H1 (cell line): ENCODE measurements around the gene SELENOV. TPM values are rescaled to one million over a fixed set of nuclear protein-coding genes. Genes with fewer than 3 reads are reported as not detected.
A peak's percentile ranks its signal among the peaks of the same experiment; 100 is the strongest.

Source experiments
- CTCF ChIA-PET: fragments of 300-600 bp; sonication (Branson Sonifier 250); formaldehyde crosslinking; loops from one replicate; lab custom pipeline; 2021; ENCODE audit not compliant: partially characterized antibody; lab: Charles Lee
- POLR2A ChIA-PET: fragments of 300-600 bp; sonication (Branson Sonifier 250); formaldehyde crosslinking; loops from one replicate; lab custom pipeline; 2021; ENCODE audit warnings: inconsistent platforms; ENCODE audit not compliant: partially characterized antibody; lab: Charles Lee
- DNase-seq, 2 experiments: peaks; one replicate each; pipeline versions ENCODE4 v3.0.0 to v3.0.0-alpha.2; 2010 to 2022; ENCODE audit warnings: low spot score in 2 of 2, low read depth in 1 of 2, mixed read lengths in 1 of 2
- FAIRE-seq: peaks from 2 replicates; lab custom pipeline; 2011; peaks lifted over from hg19 to GRCh38; lab: Jason Lieb, UNC
- H2AFZ ChIP-seq: 2 replicates; pipeline ENCODE4 v1.8.1; 2012; ENCODE audit warnings: low read length, inconsistent platforms
- H2AK5ac ChIP-seq: 2 replicates; pipeline ENCODE4 v1.6.1; 2013; ENCODE audit warnings: low read depth, low read length
- H2BK120ac ChIP-seq: replicated peaks from 2 replicates; pipeline ENCODE3; 2013; ENCODE audit warnings: low read depth, low read length, inconsistent platforms
- H2BK12ac ChIP-seq: 2 replicates; pipeline ENCODE4 v1.6.1; 2013; ENCODE audit warnings: low read depth, low read length
- H2BK15ac ChIP-seq: 2 replicates; pipeline ENCODE4 v1.6.1; 2013; ENCODE audit warnings: low read length
- H2BK20ac ChIP-seq: 2 replicates; pipeline ENCODE4 v1.6.1; 2013; ENCODE audit warnings: low read length
- H2BK5ac ChIP-seq: 2 replicates; pipeline ENCODE4 v1.6.1; 2013; ENCODE audit warnings: low read depth, low read length
- H3K14ac ChIP-seq: 2 replicates; pipeline ENCODE4 v1.6.1; 2013; ENCODE audit warnings: inconsistent platforms; ENCODE audit not compliant: insufficient read length
- H3K18ac ChIP-seq: 2 replicates; pipeline ENCODE4 v1.6.1; 2013; ENCODE audit warnings: low read length; ENCODE audit errors: extremely low read depth
- H3K23ac ChIP-seq: 2 replicates; pipeline ENCODE4 v1.6.1; 2013; ENCODE audit warnings: inconsistent platforms; ENCODE audit not compliant: insufficient read length
- H3K23me2 ChIP-seq: 2 replicates; pipeline ENCODE4 v1.6.1; 2013; ENCODE audit warnings: low read depth, low read length
- H3K27ac ChIP-seq: 2 replicates; pipeline ENCODE4 v1.6.1; 2011; ENCODE audit warnings: low read depth, low read length, inconsistent platforms
- H3K27me3 ChIP-seq, 4 experiments: replicated peaks in 1 of 4; 1 replicate in 1 of 4; 2 replicates in 3 of 4; pipeline versions ENCODE4 v1.6.1 to v1.8.1; 2011 to 2013; ENCODE audit warnings: low read length in 3 of 4, mild to moderate bottlenecking in 3 of 4, inconsistent platforms in 2 of 4, mixed read lengths in 2 of 4, moderate library complexity in 1 of 4; ENCODE audit not compliant: control insufficient read depth in 3 of 4, insufficient read depth in 3 of 4; ENCODE audit errors: extremely low read depth in 1 of 4
- H3K36me3 ChIP-seq, 4 experiments: 2 replicates each; pipeline versions ENCODE4 v1.6.1 to v1.8.1; 2011 to 2013; ENCODE audit warnings: mild to moderate bottlenecking in 4 of 4, low read length in 3 of 4, moderate library complexity in 2 of 4, control low read depth in 1 of 4, inconsistent platforms in 1 of 4; ENCODE audit not compliant: insufficient read depth in 4 of 4, control insufficient read depth in 2 of 4
- H3K4ac ChIP-seq: replicated peaks from 2 replicates; pipeline ENCODE3; 2013; ENCODE audit warnings: low read length, low read depth, mixed read lengths, inconsistent platforms; ENCODE audit not compliant: insufficient read length
- H3K4me1 ChIP-seq, 4 experiments: replicated peaks in 1 of 4; 1 replicate in 1 of 4; 2 replicates in 3 of 4; pipeline versions ENCODE4 v1.6.1 to v1.8.1; 2011 to 2013; ENCODE audit warnings: low read length in 3 of 4, inconsistent platforms in 2 of 4, mixed read lengths in 1 of 4; ENCODE audit not compliant: insufficient read depth in 4 of 4, control insufficient read depth in 3 of 4
- H3K4me2 ChIP-seq, 2 experiments: 2 replicates each; pipeline versions ENCODE4 v1.6.1 to v1.8.1; 2011 to 2013; ENCODE audit warnings: low read depth in 2 of 2, low read length in 2 of 2, control low read depth in 1 of 2, inconsistent platforms in 1 of 2, mild to moderate bottlenecking in 1 of 2; ENCODE audit not compliant: insufficient read depth in 1 of 2
- H3K4me3 ChIP-seq, 4 experiments: fragments of 200-600, 300-600 bp in 1 of 4; sonication (generic), shearing (Covaris generic), sonication (Bioruptor Twin) in 1 of 4; 2 replicates each; pipeline versions ENCODE4 v1.5.1 to v1.8.1; 2011 to 2016; ENCODE audit warnings: low read length in 4 of 4, low read depth in 3 of 4, control low read depth in 2 of 4, inconsistent platforms in 2 of 4, mild to moderate bottlenecking in 2 of 4, mixed read lengths in 1 of 4, moderate library complexity in 1 of 4; ENCODE audit not compliant: insufficient read depth in 2 of 4; ENCODE audit errors: extremely low read depth in 1 of 4
- H3K56ac ChIP-seq: replicated peaks from 2 replicates; pipeline ENCODE3; 2013; ENCODE audit warnings: low read depth, mild to moderate bottlenecking, mixed read lengths, low read length, inconsistent platforms; ENCODE audit not compliant: insufficient read length
- H3K79me1 ChIP-seq: 2 replicates; pipeline ENCODE4 v1.6.1; 2013; ENCODE audit warnings: low read depth, low read length, control low read depth
- H3K79me2 ChIP-seq, 2 experiments: 2 replicates each; pipeline versions ENCODE4 v1.6.1 to v1.8.1; 2012 to 2013; ENCODE audit warnings: low read length in 2 of 2, mild to moderate bottlenecking in 2 of 2, inconsistent platforms in 1 of 2; ENCODE audit not compliant: insufficient read depth in 2 of 2, control insufficient read depth in 1 of 2
- H3K9ac ChIP-seq, 4 experiments: replicated peaks in 1 of 4; 1 replicate in 1 of 4; 2 replicates in 3 of 4; pipeline versions ENCODE4 v1.6.1 to v1.8.1; 2011 to 2013; ENCODE audit warnings: low read depth in 3 of 4, low read length in 3 of 4, control low read depth in 2 of 4, mild to moderate bottlenecking in 2 of 4, moderate library complexity in 2 of 4, inconsistent platforms in 1 of 4; ENCODE audit errors: extremely low read depth in 1 of 4
- H3K9me3 ChIP-seq, 2 experiments: 2 replicates each; pipeline versions ENCODE4 v1.6.1 to v1.8.1; 2012 to 2013; ENCODE audit warnings: mild to moderate bottlenecking in 2 of 2, moderate library complexity in 2 of 2, control low read depth in 1 of 2, inconsistent platforms in 1 of 2, low read depth in 1 of 2, low read length in 1 of 2, mixed read lengths in 1 of 2; ENCODE audit not compliant: insufficient read depth in 2 of 2
- H4K20me1 ChIP-seq, 2 experiments: replicated peaks in 1 of 2; 2 replicates each; pipeline versions ENCODE3 to v1.8.1; 2011 to 2013; ENCODE audit warnings: inconsistent platforms in 2 of 2, low read length in 2 of 2, mild to moderate bottlenecking in 1 of 2; ENCODE audit not compliant: insufficient read depth in 2 of 2, control insufficient read depth in 1 of 2
- H4K5ac ChIP-seq: 2 replicates; pipeline ENCODE4 v1.6.1; 2013; ENCODE audit warnings: low read length, low read depth, mixed read lengths, inconsistent platforms; ENCODE audit not compliant: insufficient read length
- H4K8ac ChIP-seq: 2 replicates; pipeline ENCODE4 v1.8.0; 2013; ENCODE audit warnings: mild to moderate bottlenecking, moderate library complexity, low read length, inconsistent platforms; ENCODE audit not compliant: insufficient read depth; ENCODE audit errors: extremely low read depth
- H4K91ac ChIP-seq: replicated peaks from 2 replicates; pipeline ENCODE3; 2013; ENCODE audit warnings: low read length, mixed read lengths, inconsistent platforms; ENCODE audit not compliant: insufficient read length
- BACH1 ChIP-seq: IDR thresholded peaks from 2 replicates; pipeline ENCODE4 v1.6.1; 2012; ENCODE audit warnings: low read length, improper control_type of control experiment
- CEBPB ChIP-seq: IDR thresholded peaks from 2 replicates; pipeline ENCODE4 v1.6.1; 2012; ENCODE audit warnings: low read depth, low read length
- JUN ChIP-seq: IDR thresholded peaks from 2 replicates; pipeline ENCODE4 v1.6.1; 2011; ENCODE audit warnings: low read depth, mild to moderate bottlenecking, improper control_type of control experiment, low read length
- POLR2A ChIP-seq, 2 experiments: IDR thresholded peaks; 1 replicate in 1 of 2; 2 replicates in 1 of 2; pipeline ENCODE4 v1.6.1; 2011; ENCODE audit warnings: low read depth in 2 of 2, low read length in 2 of 2, mild to moderate bottlenecking in 2 of 2; ENCODE audit errors: control extremely low read depth in 1 of 2
- POU5F1 ChIP-seq: IDR thresholded peaks from 2 replicates; pipeline ENCODE4 v1.6.1; 2011; ENCODE audit warnings: low read depth, mild to moderate bottlenecking, low read length, moderate library complexity
- ZNF274 ChIP-seq: IDR thresholded peaks from 2 replicates; pipeline ENCODE4 v1.7.0; 2012; ENCODE audit warnings: low read length, borderline replicate concordance; ENCODE audit errors: extremely low read depth
- WGBS, 2 experiments: shearing (Covaris generic) in 1 of 2; methylation state at CpG; one replicate each; pipeline versions ENCODE4 v1.1.6 to v1.1.7; 2013 to 2015; ENCODE audit warnings: low lambda C conversion rate in 2 of 2, mixed read lengths in 2 of 2, inconsistent platforms in 1 of 2, low coverage in 1 of 2, missing lambda C conversion rate in 1 of 2; ENCODE audit not compliant: insufficient replicate concordance in 2 of 2, insufficient coverage in 1 of 2, insufficient read length in 1 of 2; ENCODE audit errors: extremely low coverage in 1 of 2, missing lambda C conversion rate in 1 of 2; 5-methylcytosine and 5-hydroxymethylcytosine counted together
- polyA plus RNA-seq, 7 experiments: library from polyadenylated mRNA; depleted of rRNA in 3 of 7; stranded (reverse) in 5 of 7; unstranded in 2 of 7; fragments of >200 nt in 5 of 7; fragments of 200-250 nt in 2 of 7; gene quantifications; 1 replicate in 5 of 7; 2 replicates in 1 of 7; 4 replicates in 1 of 7; pipeline versions ENCODE4 v1.2.1 to v1.2.3, GENCODE V29; 2011 to 2013; ENCODE audit warnings: missing spikeins in 2 of 7, mixed read lengths in 2 of 7
- total RNA-seq: library from RNA; stranded (reverse); fragmentation: NEBNext Ultra II Directional; extraction: Animal tissue kit (Norgen Biotek cat#: 25700); gene quantifications from 2 replicates; pipeline ENCODE4 v1.2.1, GENCODE V29; 2021

SELENOV gene
- total and polyA plus RNA-seq, 2 of the 8 experiments (the other 6 are each of a cell fraction or from before 2014, with no cell fraction given): 8.4 to 10.7 TPM

- ChIA-PET POLR2A (interaction anchor here (0.6 to 3.0 kb wide), 20 partner anchors 10 to 1595 kb away, joined by 3 to 18 read pairs (median 4); partner anchors contain the start of genes DLL3, EID2B, MED29 and PAF1), CTCF (interaction anchor here (0.6 to 10.7 kb wide), 12 partner anchors 9 to 272 kb away, joined by 3 to 101 read pairs (median 4); partner anchors contain the start of gene EID2B)
- 89% methylated on average over 8 of the region's 9 CpGs; no CpG with 5 or more reads in 1 of the 2 experiments for WGBS, 2 experiments
- Histone ChIP-seq H3K79me2 (peaks cover 0 to 7% of the 10 kb centered on the region in 2 experiments; a peak in 3 of 4 replicates), H4K20me1 (peaks cover 2 to 4% of the 10 kb centered on the region in 2 experiments), H2BK120ac (no peak overlapping the region), H4K5ac (no peak overlapping the region), H2AFZ (no peak overlapping the region), H4K91ac (peak overlapping the region; percentile 53), H3K14ac (no peak overlapping the region), H3K4ac (peak overlapping the region; percentile 78), H2BK15ac (no peak overlapping the region), H3K18ac (no peak overlapping the region), H3K36me3 (peaks cover 2 to 13% (median 3%) of the 10 kb centered on the region in 4 experiments; a peak in 3 of 8 replicates), H3K4me1 (peaks cover 0 to 11% (median 5%) of the 10 kb centered on the region in 4 experiments; a peak in 6 of 7 replicates), H3K4me3 (peak overlapping the region in 1 of 4 experiments; percentile 26; a peak in 1 of 8 replicates), H3K27ac (0 out of 2 replicates have a peak overlapping the region, but pooled peaks have one; percentile 18), H3K9me3 (no peaks in the 10 kb centered on the region), H3K4me2 (peak overlapping the region; percentile 29 to 35; a peak in 3 of 4 replicates), H2BK20ac (no peak overlapping the region), H2BK5ac (no peak overlapping the region), H3K56ac (no peak overlapping the region), H3K79me1 (peaks cover 10% of the 10 kb centered on the region), H3K27me3 (peaks cover 0 to 2% (median 0%) of the 10 kb centered on the region in 4 experiments; a peak in 2 of 7 replicates), H4K8ac (no peak overlapping the region), H3K23ac (no peak overlapping the region), H3K23me2 (peaks cover 10% of the 10 kb centered on the region; the same call in 1 of the 2 replicates), H2BK12ac (no peak overlapping the region), H3K9ac (no peak overlapping the region), H2AK5ac (no peak overlapping the region)
- no peak for DNase-seq
- no peak for FAIRE-seq
- TF ChIP-seq POLR2A (IDR thresholded peaks at IDR 0.05; ENCODE audit: control extremely low read depth in 1 of 2, low read depth in 2 of 2, low read length in 2 of 2) (no peak), ZNF274 (no peak), JUN (no peak), CEBPB (no peak), POU5F1 (no peak), BACH1 (no peak)
Observed at GRCh38 chr19:39518975-39519374, 4.0 kb downstream of the SELENOV start.
